ENCODE measurements around the gene IFT81.

IFT81 gene

GRCh38 chr12:110109037-110109836, 14.9 kb upstream of the IFT81 start:
- TF ChIP-seq CTCF (conservative IDR thresholded peaks at IDR 0.05; ENCODE audit: control insufficient read depth, insufficient read depth, low read depth, low read length), result no peak
- DNase-seq (ENCODE audit: low read depth), result peak; percentile 100
- peak overlapping the region; percentile 23 for H3K4me3 ChIP-seq (ENCODE audit: control insufficient read depth, low read depth, low read length)

- no peak for TF ChIP-seq CTCF (conservative IDR thresholded peaks at IDR 0.05; ENCODE audit: control insufficient read depth, insufficient read depth, low read depth, low read length)
- DNase-seq (ENCODE audit: low read depth), result no peak
- H3K4me3 ChIP-seq (ENCODE audit: control insufficient read depth, low read depth, low read length), result no peak overlapping the region
Measured at GRCh38 chr12:110109837-110110535, 14.2 kb upstream of the IFT81 start.

GRCh38 chr12:110111476-110112334, 12.5 kb upstream of the IFT81 start:
- no peak for TF ChIP-seq CTCF (conservative IDR thresholded peaks at IDR 0.05; ENCODE audit: control insufficient read depth, insufficient read depth, low read depth, low read length)
- no peak overlapping the region for H3K4me3 ChIP-seq (ENCODE audit: control insufficient read depth, low read depth, low read length)
- DNase-seq (ENCODE audit: low read depth), result no peak

- no peak for DNase-seq (ENCODE audit: low read depth)
Measured at GRCh38 chr12:110112335-110112660, 11.9 kb upstream of the IFT81 start.

GRCh38 chr12:110114528-110114937, 9.6 kb upstream of the IFT81 start:
- DNase-seq (ENCODE audit: low read depth), result no peak
- no peak for TF ChIP-seq CTCF (conservative IDR thresholded peaks at IDR 0.05; ENCODE audit: control insufficient read depth, insufficient read depth, low read depth, low read length)
- H3K4me3 ChIP-seq (ENCODE audit: control insufficient read depth, low read depth, low read length), result no peak overlapping the region

More at GRCh38 chr12:110112335-110112660, 11.9 kb upstream of the IFT81 start:
- TF ChIP-seq CTCF (conservative IDR thresholded peaks at IDR 0.05; ENCODE audit: control insufficient read depth, insufficient read depth, low read depth, low read length), result no peak
- no peak overlapping the region for H3K4me3 ChIP-seq (ENCODE audit: control insufficient read depth, low read depth, low read length)

- no peak for DNase-seq (ENCODE audit: low read depth)
- no peak overlapping the region for H3K4me3 ChIP-seq (ENCODE audit: control insufficient read depth, low read depth, low read length)
- no peak for TF ChIP-seq CTCF (conservative IDR thresholded peaks at IDR 0.05; ENCODE audit: control insufficient read depth, insufficient read depth, low read depth, low read length)
Measured at GRCh38 chr12:110115675-110116074, 8.5 kb upstream of the IFT81 start.

Measured in fibroblast of mammary gland (primary cell).